SK-N-SH (cell line): Measurements from ENCODE around the gene DVL2. TPM values are rescaled to one million over a fixed set of nuclear protein-coding genes. Genes with fewer than 3 reads are reported as not detected.
A peak's percentile ranks its signal among the peaks of the same experiment; 100 is the strongest.

Experiments
- CTCF ChIA-PET: fragments of 300-600, 350-600 bp; formaldehyde crosslinking; extraction: SDS; loops from one replicate; lab custom pipeline; 2021; lab: Yijun Ruan, JAX
- POLR2A ChIA-PET: fragments of 350-600 bp; sonication (Branson Sonifier 250); formaldehyde crosslinking; extraction: SDS; loops from one replicate; lab custom pipeline; 2020; ENCODE audit warnings: antibody characterized with exemption, inconsistent platforms; lab: Yijun Ruan, JAX
- DNase-seq: peaks from one replicate; pipeline ENCODE4 v3.0.0; 2012
- H2AFZ ChIP-seq: fragments of 200-600 bp; sonication (generic); 2 replicates; pipeline ENCODE4 v1.8.1; 2016; ENCODE audit warnings: antibody characterized with exemption, mild to moderate bottlenecking, low read depth
- H3F3A ChIP-seq: fragments of 200-600 bp; sonication (generic); replicated peaks from 2 replicates; pipeline ENCODE3; 2016; ENCODE audit warnings: antibody characterized with exemption, mild to moderate bottlenecking; ENCODE audit not compliant: insufficient read depth
- H3K27ac ChIP-seq, 2 experiments: fragments of 200-500 bp in 1 of 2; fragments of 200-600 bp in 1 of 2; sonication (Bioruptor generic) in 1 of 2; sonication (generic), shearing (Covaris generic) in 1 of 2; 2 replicates each; pipeline versions ENCODE4 v1.5.1 to v1.6.1; 2014 to 2016; ENCODE audit warnings: low read depth in 2 of 2, inconsistent platforms in 1 of 2, low read length in 1 of 2, mild to moderate bottlenecking in 1 of 2, mixed read lengths in 1 of 2
- H3K27me3 ChIP-seq: fragments of 200-600 bp; sonication (generic), shearing (Covaris generic); 2 replicates; pipeline ENCODE4 v1.6.1; 2016; ENCODE audit warnings: mixed run types; ENCODE audit not compliant: insufficient read depth
- H3K36me3 ChIP-seq, 2 experiments: fragments of 200-500 bp in 1 of 2; fragments of 200-600 bp in 1 of 2; sonication (Bioruptor generic) in 1 of 2; sonication (generic) in 1 of 2; replicated peaks in 1 of 2; 2 replicates each; pipeline versions ENCODE3 to v1.5.1; 2014 to 2016; ENCODE audit warnings: low read length in 1 of 2, mild to moderate bottlenecking in 1 of 2; ENCODE audit not compliant: insufficient read depth in 2 of 2, control insufficient read depth in 1 of 2
- H3K4me1 ChIP-seq, 2 experiments: fragments of 200-500 bp in 1 of 2; fragments of 200-600 bp in 1 of 2; sonication (Bioruptor generic) in 1 of 2; sonication (generic), shearing (Covaris generic) in 1 of 2; 2 replicates each; pipeline versions ENCODE4 v1.5.1 to v1.6.1; 2014 to 2016; ENCODE audit warnings: low read depth in 1 of 2, low read length in 1 of 2, mixed run types in 1 of 2; ENCODE audit not compliant: insufficient read depth in 2 of 2, control insufficient read depth in 1 of 2
- H3K4me2 ChIP-seq: fragments of 200-600 bp; sonication (generic), shearing (Covaris generic); 2 replicates; pipeline ENCODE4 v1.6.1; 2017; ENCODE audit warnings: mixed run types
- H3K4me3 ChIP-seq, 2 experiments: fragments of 200-500 bp in 1 of 2; fragments of 200-600 bp in 1 of 2; sonication (Bioruptor generic) in 1 of 2; sonication (generic), shearing (Covaris generic) in 1 of 2; 2 replicates each; pipeline versions ENCODE4 v1.5.1 to v1.8.1; 2014 to 2016; ENCODE audit warnings: low read depth in 2 of 2, inconsistent platforms in 1 of 2, low read length in 1 of 2, mild to moderate bottlenecking in 1 of 2, mixed read lengths in 1 of 2, moderate library complexity in 1 of 2
- H3K79me2 ChIP-seq: fragments of 200-600 bp; sonication (generic); 2 replicates; pipeline ENCODE4 v1.8.1; 2017; ENCODE audit warnings: mild to moderate bottlenecking; ENCODE audit not compliant: insufficient read depth
- H3K9ac ChIP-seq: fragments of 200-600 bp; sonication (generic); 2 replicates; pipeline ENCODE4 v1.6.1; 2017; ENCODE audit warnings: mixed run types
- H3K9me2 ChIP-seq: fragments of 200-600 bp; sonication (generic); 2 replicates; pipeline ENCODE4 v1.6.1; 2017; ENCODE audit warnings: mixed run types
- H3K9me3 ChIP-seq: fragments of 200-600 bp; sonication (generic); 2 replicates; pipeline ENCODE4 v1.6.1; 2017; ENCODE audit warnings: mixed run types, mild to moderate bottlenecking, moderate library complexity
- H4K20me1 ChIP-seq: fragments of 200-600 bp; sonication (generic); 2 replicates; pipeline ENCODE4 v1.6.1; 2017; ENCODE audit warnings: mild to moderate bottlenecking, mixed run types; ENCODE audit not compliant: insufficient read depth
- FOSL2 ChIP-seq: IDR thresholded peaks from 2 replicates; pipeline ENCODE4 v1.4.0; 2012; ENCODE audit warnings: low read depth, mild to moderate bottlenecking, moderate library complexity, borderline replicate concordance
- JUND ChIP-seq: IDR thresholded peaks from 2 replicates; pipeline ENCODE4 v1.4.0; 2012
- PBX3 ChIP-seq: IDR thresholded peaks from 2 replicates; pipeline ENCODE4; 2012
- POLR2AphosphoS5 ChIP-seq: IDR thresholded peaks from 2 replicates; pipeline ENCODE4 v1.6.1; 2012; ENCODE audit warnings: low read depth, low read length
- REST ChIP-seq: IDR thresholded peaks from 2 replicates; pipeline ENCODE4 v1.6.1; 2012; ENCODE audit warnings: mild to moderate bottlenecking, low read depth, low read length, moderate library complexity
- ZBTB33 ChIP-seq: IDR thresholded peaks from 2 replicates; pipeline ENCODE4 v1.4.0; 2012; ENCODE audit warnings: low read depth, borderline replicate concordance
- WGBS: methylation state at CpG from one replicate; pipeline ENCODE4 v1.1.6; 2017; ENCODE audit warnings: low lambda C conversion rate; 5-methylcytosine and 5-hydroxymethylcytosine counted together
- polyA plus RNA-seq, 3 experiments: library from polyadenylated mRNA; depleted of rRNA; stranded (reverse); fragments of >200 nt; gene quantifications; 2 replicates each; pipeline ENCODE4 v1.2.3, GENCODE V29; 2012

The DVL2 gene
- polyA plus RNA-seq, 1 of the 3 experiments (the other 2 are of a cell fraction): 8.3 TPM

GRCh38 chr17:7222093-7222971 is 12.0 kb downstream of the DVL2 start:
- peak overlapping the region; percentile 100; the same call in 1 of the 2 replicates for H3K4me2 ChIP-seq
- peaks cover 28 to 51% of the 10 kb centered on the region in 2 experiments for H3K36me3 ChIP-seq
- TF ChIP-seq JUND (no peak), POLR2AphosphoS5 (0 out of 2 replicates have a peak, but pooled peaks have one; percentile 5), PBX3 (0 out of 2 replicates have a peak, but pooled peaks have one; percentile 3), REST (no peak), ZBTB33 (no peak), FOSL2 (no peak)
- 88% methylated on average over 12 of the region's 15 CpGs for WGBS
- no peaks in the 10 kb centered on the region; the same call in 1 of the 2 replicates for H4K20me1 ChIP-seq
- H3K4me3 ChIP-seq: no peak overlapping the region
- peaks cover 16 to 35% of the 10 kb centered on the region in 2 experiments; a peak in 2 of 4 replicates for H3K4me1 ChIP-seq
- H3K27ac ChIP-seq: peak overlapping the region in 1 of 2 experiments; percentile 9; a peak in 1 of 4 replicates
- no peaks in the 10 kb centered on the region for H3K9me3 ChIP-seq
- no peaks in the 10 kb centered on the region for H3K9me2 ChIP-seq
- H2AFZ ChIP-seq: no peak overlapping the region
- H3F3A ChIP-seq: peaks cover 39% of the 10 kb centered on the region
- no peak for DNase-seq
- no peak overlapping the region for H3K9ac ChIP-seq
- CTCF ChIA-PET: interaction anchor here (0.6 to 4.3 kb wide), 6 partner anchors 8 to 176 kb away, joined by 3 to 29 read pairs (median 9); partner anchors contain the start of genes DVL2 and PHF23
- peaks cover 26% of the 10 kb centered on the region for H3K79me2 ChIP-seq
- POLR2A ChIA-PET: interaction anchor here (1.0 to 4.9 kb wide), 4 partner anchors 10 to 29 kb away, joined by 4 to 27 read pairs (median 8); partner anchors contain the start of genes CTDNEP1, DVL2 and ELP5
- no peaks in the 10 kb centered on the region for H3K27me3 ChIP-seq
